NCI-H526 (cell line): ENCODE data around the gene PSMB2.

Experiments used
- DNase-seq, 2 experiments: peaks; one replicate each; lab custom pipeline; 2025; lab: John Stamatoyannopoulos, UW

Gene PSMB2

DNA sequence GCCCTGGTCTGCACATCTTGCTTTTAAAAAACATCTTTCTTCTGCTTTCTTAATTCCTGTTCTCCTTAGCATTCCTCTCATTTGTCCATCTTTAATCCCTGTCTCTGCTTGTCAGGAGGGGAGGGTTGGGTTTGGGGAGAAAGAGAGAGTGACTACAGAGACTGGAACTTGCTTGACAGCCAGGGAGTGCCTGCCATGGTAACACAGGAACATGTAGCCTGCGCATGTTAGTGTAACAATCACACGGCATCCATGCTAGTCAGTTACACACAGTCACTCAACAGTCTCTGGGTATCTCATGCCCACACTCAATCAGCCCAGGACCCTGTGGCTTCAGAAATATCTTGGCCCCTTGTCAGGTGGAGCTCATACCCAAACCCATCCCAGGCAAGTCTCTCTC, 69.0 kb downstream of the PSMB2 start:
- no peak for DNase-seq

DNA sequence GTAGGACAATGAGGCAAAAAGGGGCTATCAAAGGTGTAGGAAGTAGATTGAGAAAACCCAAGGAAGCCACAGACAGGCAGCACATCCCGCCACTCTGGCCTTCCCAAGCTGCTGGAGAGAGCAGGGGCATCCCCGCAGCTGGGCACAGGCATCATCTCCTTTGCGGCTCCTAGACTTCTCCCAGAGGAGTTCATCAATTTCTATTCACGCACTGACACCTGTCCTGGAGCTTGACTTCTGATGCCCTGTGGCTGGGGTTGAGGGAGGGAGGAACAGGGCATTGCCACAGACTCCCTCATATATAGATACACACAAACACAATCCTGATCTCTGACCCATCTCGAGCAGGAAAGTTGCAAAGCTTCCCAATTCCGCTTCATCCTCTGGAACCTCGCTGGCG, 70.1 kb downstream of the PSMB2 start:
- no peak for DNase-seq

DNA sequence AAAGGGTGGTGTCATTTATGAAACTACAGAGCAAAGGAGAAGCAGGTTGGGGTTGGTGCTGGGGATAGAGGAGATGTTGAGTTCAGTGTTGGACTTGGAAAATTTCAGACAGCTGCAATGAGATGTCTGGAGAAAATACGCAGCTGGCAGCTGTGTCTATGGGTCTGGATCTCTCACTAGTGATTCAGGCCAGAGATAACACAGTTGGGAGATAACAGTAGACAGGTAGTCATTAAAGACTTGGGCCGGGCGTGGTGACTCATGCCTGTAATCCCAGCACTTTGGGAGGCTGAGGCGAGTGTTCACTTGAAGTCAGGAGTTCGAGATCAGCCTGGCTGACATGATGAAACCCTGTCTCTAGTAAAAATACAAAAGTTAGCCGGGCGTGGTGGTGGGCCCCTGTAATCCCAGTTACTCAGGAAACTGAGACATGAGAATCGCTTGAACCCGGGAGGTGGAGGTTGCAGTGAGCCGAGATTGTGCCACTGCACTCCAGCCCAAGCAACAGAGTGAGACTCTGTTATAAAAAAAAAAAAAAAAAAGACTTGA, 70.7 kb downstream of the PSMB2 start:
- no peak for DNase-seq

DNA sequence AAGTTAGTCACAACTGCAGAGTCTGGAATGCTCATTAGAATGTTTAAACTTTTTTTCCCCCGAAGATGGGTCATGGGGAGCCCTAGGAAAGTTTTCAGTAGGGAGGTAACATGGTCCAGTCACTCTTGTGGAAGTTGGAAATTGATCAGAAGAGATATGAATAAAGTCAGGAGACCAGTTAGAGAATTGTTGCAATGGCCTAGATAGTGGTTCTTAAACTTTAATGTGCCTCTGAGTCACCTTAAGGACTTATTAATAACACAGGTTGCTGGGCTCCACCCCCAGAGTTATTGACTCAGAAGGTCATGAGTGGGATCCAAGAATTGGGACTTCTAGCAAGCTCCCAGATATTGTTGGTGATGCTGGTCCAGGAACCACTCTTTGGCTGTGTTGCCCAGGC, 71.4 kb downstream of the PSMB2 start:
- DNase-seq: no peak

DNA sequence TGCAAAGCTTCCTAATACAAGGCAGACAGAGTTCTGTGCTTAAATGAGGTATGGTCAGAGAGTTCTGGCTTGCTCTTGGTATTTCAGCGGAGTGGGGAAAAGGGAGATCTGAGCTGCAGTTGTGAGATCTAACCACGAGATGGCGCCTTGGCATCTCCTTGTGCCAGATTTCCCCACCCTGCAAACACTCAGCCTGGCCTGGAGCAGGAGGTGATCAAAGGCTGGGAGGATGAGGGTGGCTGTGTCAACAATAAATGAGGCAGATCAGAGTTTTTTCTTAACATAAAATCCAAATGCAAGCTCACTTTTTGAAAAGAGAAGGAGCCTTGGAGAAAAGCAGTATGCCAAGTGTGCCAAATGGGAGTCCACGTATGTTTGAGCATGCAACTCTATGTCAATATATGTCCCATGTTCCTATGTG, 72.3 kb downstream of the PSMB2 start:
- DNase-seq: peak; percentile 53 to 87

DNA sequence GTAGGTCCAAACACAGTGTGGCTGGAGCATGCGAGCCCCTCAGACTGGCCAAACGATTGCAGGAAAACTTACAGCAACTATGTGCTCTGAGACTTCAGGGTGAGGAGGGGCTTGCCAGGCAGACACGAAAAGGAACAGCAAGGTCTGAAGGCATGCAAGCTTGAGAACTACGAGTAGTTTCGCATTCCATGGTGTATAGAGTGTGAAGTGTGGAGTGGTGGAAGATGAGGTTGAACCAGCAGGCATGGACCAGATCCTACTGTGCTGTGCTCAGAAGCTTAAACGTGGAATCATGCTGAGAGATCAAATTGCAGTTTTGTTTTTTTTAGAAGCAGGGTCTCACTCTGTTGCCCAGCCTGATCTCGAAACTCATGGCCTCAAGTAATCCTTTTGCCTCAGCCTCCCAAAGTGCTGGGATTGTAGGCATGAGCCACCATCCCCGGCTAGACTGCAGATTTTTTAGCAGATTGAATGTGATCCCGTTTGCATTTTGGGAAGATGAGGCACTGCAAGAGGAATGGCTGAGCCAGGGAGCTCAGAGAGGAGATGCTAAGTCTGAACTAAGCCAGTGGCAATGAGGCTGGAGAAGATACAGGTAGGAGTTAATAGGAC, 73.3 kb downstream of the PSMB2 start:
- no peak for DNase-seq

DNA sequence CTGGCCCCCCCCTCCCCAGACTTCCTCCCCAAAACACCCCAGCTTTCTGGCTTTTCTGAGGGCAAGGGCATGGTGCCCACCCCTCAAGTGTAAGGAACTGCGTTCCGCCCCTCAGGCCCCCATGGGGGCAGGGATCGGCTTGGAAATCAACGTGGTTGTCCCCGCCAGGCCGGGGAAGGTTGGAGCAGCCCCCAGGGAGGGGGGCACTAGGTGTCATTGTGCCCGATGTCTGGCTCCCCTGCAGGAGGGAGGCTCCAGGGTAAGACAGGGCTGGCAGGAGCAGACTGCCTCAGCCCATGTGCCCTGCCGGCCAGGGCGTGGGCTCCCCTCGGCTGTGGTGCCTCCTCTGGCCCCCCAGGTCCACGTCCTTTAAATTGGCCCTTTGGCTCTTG, 75.6 kb downstream of the PSMB2 start:
- no peak for DNase-seq

DNA sequence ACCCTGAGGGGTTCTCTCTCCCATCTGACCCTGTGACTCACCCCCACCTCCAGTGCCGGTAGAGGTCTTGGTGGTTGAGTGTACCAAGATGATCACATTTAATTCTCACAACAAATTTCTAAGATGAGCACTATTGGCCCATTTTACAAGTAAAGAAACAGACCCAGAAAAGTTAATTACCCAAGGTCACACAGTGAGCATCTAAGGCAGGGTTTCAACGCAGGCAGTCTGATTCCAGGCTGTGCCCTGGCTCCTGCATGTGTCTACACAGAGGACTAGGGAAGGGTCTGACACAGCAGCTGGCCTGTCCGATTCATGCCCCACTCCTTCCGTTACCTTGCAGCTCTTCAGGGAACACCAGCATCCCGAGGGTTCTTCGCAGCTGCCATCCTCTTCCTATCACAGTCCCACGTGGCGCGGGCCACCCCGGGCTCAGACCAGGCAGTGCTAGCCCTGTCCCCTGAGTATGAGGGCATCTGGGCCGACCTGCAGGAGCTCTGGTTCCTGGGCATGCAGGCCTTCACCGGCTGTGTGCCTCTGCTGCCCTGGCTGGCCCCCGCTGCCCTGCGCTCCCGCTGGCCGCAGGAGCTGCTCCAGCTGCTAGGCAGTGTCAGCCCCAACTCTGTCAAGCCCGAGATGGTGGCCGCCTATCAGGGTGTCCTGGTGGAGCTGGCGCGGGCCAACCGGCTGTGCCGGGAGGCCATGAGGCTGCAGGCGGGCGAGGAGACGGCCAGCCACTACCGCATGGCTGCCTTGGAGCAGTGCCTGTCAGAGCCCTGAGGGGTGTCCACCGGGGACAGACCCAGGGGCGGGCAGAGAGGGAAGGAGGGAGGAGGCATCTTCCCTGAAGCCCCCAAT, 76.2 kb downstream of the PSMB2 start:
- no peak for DNase-seq

DNA sequence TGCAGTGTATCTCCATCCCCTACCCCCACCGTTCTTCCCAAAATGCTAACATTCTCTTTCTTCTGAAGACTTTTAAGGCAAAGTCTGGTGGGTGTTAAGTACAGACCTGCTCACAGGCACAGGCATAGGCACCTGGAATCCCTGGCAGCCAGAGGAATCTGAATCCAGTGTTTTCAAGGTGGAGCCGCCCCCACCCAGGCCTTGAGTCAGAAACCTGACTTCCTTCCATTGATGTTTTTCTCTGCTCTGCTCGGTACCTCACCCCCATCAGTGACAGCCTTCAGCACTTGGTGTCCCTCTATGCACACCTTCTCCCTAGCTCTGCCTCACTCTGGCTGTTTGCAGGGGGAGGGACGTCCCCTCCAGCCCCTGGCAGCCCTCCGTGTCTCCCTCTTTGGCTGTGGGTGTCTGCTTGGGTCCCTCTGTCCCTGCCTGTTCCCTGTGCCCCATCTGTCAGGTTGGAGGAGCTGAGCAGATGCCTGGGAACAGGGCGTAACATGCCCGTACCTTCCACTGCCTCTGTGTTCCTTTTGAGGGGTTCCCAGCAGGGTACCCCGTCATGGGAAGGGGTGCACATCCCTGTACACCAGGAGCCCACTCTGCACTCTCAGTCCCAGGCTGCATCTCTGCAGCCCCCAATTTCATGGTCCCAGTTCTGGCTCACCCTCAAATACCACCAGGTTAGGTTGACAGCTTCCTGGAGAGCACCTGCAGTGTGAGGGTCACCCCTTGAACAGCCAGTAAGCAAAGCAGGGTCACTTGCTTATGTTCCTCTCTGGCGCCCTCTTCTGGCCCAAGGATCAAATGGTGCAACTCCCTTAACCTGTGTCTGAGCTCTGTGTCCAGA, 77.1 kb downstream of the PSMB2 start:
- peak; percentile 52 to 90 for DNase-seq

DNA sequence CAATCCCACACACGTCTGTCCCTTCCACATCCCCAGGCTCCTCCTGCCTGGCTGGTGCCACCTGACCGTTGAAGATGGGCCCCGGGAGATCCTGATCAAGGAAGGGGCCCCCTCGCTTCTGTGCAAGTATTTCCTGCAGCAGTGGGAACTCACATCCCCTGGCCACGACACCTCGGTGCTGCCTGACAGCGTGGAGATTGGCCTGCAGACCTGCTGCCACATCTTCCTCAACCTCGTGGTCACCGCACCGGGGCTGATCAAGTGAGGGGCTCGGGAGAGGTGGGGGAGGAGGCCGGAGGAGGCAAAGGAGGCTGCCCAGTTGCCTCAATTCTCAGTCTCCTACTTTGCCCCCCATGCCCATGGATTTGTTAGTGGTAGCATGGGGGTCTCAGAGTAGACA, 78.2 kb downstream of the PSMB2 start:
- DNase-seq: no peak

DNA sequence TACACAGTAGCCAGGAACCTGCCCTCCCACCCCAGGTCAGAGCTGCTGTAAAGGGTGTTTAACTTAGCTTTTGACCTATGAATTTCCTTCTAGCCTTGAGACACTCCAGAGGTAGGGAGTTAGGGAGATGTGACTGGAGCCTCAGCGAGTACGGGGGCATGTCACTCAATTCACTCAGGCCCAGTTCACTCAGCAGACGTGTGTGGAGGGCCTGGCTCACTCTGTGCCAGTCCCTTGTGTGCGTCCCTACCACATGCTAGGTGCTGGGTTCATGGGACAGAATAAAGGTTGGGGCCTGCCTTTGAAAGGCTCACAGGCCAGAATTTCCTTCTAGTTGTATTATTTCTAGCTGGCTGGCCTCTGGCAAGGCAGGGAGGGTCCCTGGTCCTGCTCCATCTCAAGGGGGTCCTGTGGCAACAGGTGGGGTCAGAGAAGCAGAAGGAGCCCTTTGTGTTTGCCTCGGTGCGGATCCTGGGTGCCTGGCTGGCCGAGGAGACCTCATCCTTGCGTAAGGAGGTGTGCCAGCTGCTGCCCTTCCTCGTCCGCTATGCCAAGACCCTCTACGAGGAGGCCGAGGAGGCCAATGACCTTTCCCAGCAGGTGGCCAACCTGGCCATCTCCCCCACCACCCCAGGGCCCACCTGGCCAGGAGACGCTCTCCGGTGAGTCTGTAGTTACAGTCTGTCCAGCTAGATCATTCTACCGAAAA, 79.2 kb downstream of the PSMB2 start:
- DNase-seq: no peak

DNA sequence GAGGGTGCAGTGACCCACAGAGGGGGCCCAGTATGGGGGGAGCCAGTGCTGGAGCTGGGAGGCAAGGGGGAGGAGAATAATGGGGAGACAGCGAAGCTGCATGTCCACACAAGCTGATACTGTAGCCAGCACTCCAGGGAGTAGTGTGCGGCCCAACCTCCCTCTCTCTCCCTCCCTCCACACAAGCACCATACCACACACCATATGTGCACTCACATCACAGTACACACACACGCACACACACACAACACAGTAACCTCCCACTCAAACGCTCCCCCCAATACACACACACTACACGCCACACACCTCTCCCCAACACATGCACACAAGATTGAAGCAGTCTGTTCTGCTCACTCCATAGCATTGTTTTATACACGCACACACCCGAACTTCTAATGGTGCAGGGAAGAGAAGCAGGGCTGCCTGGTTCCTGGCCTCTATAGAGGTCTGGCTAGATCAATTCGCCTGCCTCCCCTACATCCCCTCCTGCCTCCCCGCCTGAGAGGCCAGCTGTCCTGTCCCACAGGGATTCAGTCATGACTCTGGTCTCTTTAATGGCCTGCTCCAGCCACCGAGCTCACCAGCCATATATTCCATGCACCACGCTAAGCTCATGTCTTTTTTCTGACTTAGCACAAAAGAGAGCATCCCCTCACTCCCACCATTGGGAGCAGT, 79.9 kb downstream of the PSMB2 start:
- no peak for DNase-seq

DNA sequence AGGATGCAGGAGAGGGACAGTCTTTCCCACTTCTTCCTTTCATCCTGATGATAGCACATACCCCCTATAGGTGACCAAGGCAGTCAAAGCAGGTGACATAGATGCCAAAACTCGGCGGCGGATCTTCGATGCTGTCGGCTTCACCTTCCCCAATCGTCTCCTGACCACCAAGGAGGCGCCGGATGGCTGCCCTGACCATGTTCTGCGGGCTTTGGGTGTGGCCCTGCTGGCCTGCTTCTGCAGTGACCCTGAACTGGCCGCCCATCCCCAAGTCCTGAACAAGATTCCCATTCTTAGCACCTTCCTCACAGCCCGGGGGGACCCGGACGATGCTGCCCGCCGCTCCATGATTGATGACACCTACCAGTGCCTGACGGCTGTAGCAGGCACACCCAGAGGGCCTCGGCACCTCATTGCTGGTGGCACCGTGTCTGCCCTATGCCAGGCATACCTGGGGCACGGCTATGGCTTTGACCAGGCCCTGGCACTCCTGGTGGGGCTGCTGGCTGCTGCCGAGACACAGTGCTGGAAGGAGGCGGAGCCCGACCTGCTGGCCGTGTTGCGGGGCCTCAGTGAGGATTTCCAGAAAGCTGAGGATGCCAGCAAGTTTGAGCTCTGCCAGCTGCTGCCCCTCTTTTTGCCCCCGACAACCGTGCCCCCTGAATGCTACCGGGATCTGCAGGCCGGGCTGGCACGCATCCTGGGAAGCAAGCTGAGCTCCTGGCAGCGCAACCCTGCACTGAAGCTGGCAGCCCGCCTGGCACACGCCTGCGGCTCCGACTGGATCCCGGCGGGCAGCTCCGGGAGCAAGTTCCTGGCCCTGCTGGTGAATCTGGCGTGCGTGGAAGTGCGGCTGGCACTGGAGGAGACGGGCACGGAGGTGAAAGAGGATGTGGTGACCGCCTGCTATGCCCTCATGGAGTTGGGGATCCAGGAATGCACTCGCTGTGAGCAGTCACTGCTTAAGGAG, 80.8 kb downstream of the PSMB2 start:
- DNase-seq: no peak

DNA sequence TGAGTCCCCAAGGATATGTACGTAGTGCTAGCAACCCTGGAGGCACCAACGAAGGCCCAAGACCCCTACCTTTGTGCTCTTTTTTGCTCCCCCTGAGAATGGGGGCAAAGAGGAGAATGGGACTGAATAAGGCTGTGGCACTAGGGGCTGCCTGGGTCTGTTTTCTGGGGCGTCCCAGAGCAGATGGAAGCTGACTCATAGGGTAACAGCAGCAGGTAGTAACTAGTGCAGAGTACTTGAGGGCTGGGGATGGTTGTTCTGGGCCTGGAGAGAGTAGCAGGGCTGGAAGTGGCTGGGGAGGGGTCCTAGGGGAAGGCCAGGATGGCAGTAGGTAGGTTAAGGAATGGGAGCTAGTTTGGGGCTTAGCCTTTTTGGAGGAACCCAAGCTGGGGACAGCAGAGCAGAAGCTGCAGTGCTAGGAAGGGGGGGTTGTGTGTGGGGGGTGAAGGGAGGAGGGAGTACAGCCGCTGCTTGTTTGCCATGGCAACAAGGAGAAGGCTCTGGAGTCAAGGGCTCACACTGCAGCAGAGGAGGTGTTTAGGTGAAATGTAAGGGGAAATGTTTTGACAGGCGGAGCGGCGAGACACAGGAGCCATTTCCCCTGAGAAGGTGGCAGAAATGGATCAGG, 81.9 kb downstream of the PSMB2 start:
- no peak for DNase-seq

DNA sequence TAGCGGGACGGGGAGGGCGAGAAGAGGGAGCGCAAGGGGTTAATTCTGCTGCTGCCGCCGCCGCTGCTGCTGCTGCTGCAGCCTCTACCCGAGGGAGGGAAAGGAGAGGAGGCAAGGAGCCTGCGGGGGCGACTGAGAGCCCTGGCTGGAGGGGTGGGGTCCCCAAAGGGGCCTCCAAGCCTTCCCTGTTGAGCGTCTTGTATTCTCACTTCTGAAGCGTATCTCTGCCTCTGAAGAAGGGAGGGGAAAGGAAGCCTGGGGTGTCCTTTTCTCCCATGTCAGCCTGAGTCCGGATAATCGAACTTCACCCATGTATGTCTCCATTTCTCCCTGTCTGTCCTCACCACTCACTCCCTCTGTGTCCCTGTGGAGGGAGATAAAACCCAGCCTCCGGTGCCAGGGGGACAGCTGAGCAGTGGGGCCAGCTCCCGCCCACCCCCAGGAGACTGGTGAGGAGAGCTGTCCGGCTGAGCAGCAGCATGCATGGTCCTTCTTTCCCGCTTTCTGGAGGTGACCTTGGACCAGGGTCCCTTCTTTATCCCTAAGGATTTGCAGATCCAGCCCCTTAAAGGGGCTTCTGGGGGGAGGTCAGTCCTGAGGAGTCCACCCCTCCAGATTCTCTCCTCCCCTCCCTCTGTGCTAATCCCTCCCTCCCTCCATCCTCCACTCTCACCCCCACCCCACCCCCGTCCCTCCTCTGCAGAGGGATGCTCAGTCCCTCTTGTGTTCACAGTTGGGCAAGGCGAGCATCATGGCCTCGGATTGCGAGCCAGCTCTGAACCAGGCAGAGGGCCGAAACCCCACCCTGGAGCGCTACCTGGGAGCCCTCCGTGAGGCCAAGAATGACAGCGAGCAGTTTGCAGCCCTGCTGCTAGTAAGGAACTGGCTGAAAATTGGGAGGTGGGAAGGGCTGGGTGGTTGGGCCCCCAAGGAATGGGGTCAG, 82.7 kb downstream of the PSMB2 start:
- DNase-seq: peak in 1 of 2 experiments; percentile 61

DNA sequence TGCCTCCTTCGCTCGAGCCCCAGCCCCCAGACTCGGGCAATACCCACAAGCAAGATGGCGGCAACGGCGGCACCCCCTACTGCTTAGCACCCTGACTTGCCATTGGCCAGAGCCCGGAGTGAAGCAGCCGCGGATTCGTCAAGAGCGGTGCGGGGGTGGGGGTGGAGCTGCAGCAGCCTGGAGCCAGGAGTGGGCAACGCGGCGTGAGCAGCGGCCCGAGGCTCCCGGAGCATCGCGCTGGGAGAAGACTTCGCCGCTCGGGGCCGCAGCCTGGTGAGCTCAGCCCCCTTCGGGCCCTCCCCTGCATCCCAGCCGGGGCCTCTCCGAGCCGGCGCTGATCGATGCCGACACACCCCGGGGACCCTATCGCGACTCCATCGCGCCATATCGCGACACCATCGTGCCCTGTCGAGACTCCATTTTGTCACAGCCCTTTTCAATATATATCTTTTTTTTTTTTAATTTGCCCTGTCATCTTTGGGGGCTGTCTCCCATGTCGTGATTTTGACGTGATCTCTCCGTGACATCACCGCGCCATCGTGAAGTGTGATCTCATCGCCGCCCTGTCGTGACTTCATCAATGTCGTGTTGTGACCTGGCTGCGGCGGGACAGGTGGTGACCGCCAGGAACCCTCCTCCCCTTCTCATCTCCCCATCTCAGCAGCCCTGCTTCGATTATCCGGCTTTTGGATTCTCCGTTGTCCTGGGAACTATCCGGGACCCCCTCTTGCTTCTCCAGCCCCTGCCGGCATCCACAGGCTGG, 83.5 kb downstream of the PSMB2 start, which contains the start of gene NCDN:
NCDN (plus strand) TSS at position 189 of the 763 bp plus-strand sequence; CDS start at position 581, 392 bp downstream.
- DNase-seq: peak; percentile 98 to 99

DNA sequence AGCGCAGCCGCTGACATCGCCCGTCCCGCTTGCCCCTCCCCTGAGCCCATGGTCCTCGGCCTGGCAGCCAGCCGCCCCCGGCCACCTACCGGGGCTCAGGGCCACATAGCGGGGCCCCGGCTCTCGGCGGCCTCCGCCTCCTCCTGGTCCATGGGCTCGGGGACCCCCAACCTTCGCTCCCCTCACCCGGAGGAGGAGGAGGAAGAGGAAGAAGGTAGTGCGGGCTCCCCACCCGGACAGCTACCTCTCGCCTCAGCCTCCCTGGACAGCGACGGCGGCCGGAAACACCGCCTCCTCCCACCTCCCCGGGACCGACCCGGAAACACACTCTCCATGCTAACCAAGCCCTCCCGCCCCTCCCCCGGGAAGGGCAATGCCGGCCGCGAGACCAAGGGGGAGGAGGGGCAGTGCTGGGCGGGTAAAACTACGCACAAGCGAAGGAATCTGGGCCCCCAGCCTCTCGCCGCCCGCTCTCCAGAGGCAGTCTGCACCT, 84.2 kb downstream of the PSMB2 start, which contains the start of gene KIAA0319L:
KIAA0319L (minus strand) TSS at position 286 of the 493 bp plus-strand sequence. CDS start 2,912 bp downstream, outside the sequence.
- peak in 1 of 2 experiments; percentile 96 for DNase-seq
